ENCODE data around the gene C2orf81. TPM values are rescaled to one million over a fixed set of nuclear protein-coding genes. Genes with fewer than 3 reads are reported as not detected.
A peak's percentile ranks its signal among the peaks of the same experiment; 100 is the strongest.

The C2orf81 gene
- total and polyA plus RNA-seq, 10 of the 15 experiments (the other 5 are each of a cell fraction or from before 2014, with no cell fraction given): 0.10 to 9.8 (median 2.7) TPM

DNA sequence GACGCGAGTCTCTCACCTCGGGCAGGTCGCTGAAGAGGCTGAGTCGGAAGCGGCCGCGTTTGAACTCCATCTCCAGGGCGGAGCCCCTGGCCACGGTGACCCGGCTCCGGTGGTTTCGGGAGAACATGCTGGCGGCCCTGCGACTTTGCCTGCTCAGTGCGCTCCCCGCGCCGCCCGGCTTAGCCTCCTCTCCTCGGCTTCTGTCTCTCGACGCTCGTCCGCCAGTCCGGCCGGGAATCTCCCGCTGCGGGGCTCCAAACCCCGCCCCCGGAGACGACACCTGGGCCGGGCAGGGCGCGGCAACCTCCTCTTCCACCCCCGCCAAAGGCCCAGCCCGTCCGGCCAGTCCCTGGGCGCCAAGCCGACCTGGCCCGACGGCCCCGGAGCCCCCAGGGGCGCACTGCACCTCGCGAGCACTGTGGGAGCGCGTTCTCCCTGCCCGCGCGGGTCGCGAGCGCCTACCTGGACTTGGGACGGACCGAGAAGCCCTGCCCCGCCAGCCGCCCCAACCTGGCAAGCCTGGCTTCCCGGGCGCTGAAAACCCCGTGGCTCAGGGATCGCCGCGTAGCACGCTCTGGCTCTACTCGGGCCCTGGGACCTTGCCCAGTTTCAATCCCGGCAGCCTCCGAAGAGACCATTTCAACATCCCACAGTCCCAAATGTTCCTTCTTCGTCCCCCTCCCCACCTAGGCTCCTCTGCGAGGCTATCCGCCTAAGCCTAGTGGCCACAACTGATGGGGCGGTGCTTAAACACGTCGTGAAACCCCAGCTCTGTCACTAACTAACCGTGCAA lies 20.5 kb upstream of the C2orf81 start, which contains the start of gene RTKN:
Gene RTKN, minus strand, starts transcription at position 248 of the 793 bp plus-strand sequence. Its CDS starts 121 bp downstream, at position 127.
- Histone ChIP-seq H3K79me2 (ENCODE audit: control insufficient read depth, insufficient read depth, low read length) (no peaks in the 10 kb centered on the region; the same call in 1 of the 2 replicates), H3K4me2 (ENCODE audit: control insufficient read depth, insufficient read depth) (peak within 1 kb of the TSS; percentile 81), H4K20me1 (ENCODE audit: control insufficient read depth, insufficient read depth) (no peaks in the 10 kb centered on the region), H3K27me3 (replicated peaks in 1 of 2; ENCODE audit: control insufficient read depth in 2 of 2, insufficient read depth in 2 of 2, low read length in 1 of 2) (peaks cover 2 to 10% of the 10 kb centered on the region in 2 experiments; a peak in 3 of 4 replicates), H3K9me3 (replicated peaks; ENCODE audit: control insufficient read depth, insufficient read depth, low read length) (no peaks in the 10 kb centered on the region), H2AFZ (ENCODE audit: control insufficient read depth, low read depth, low read length) (peak within 1 kb of the TSS; percentile 89), H3K4me3 (no peak within 1 kb of the TSS), H3K4me1 (ENCODE audit: control insufficient read depth, insufficient read depth, low read length) (peaks cover 20% of the 10 kb centered on the region), H3K36me3 (ENCODE audit: control insufficient read depth in 2 of 2, insufficient read depth in 2 of 2, low read length in 1 of 2) (no peaks in the 10 kb centered on the region), H3K9ac (ENCODE audit: control insufficient read depth, insufficient read depth, low read length) (peak within 1 kb of the TSS; percentile 62; the same call in 1 of the 2 replicates), H3K27ac (ENCODE audit: control insufficient read depth, insufficient read depth) (no peak within 1 kb of the TSS)
- ChIA-PET CTCF (interaction anchor here (0.7 to 1.7 kb wide), 3 partner anchors 13 to 114 kb away, joined by 3 to 6 read pairs (median 3); partner anchors contain the start of gene INO80B), SMC1A (ENCODE audit: uncharacterized antibody, unreplicated experiment) (interaction anchor here (0.9 to 2.0 kb wide), 4 partner anchors 13 to 16 kb away, joined by 3 to 9 read pairs (median 6); partner anchors contain the start of genes INO80B and WBP1), RAD21 (ENCODE audit: unreplicated experiment) (no interaction called here), POLR2A (interaction anchor here (0.6 to 3.2 kb wide), 3 partner anchors 13 to 18 kb away, joined by 3 to 29 read pairs (median 16); partner anchors contain the start of genes INO80B and WBP1)
- intact Hi-C loops (cut with micrococcal nuclease; ENCODE audit: unreplicated experiment): no loop called here
- ATAC-seq: peak; percentile 27
- DNase-seq (ENCODE audit: low read depth, low spot score): no peak
- in situ Hi-C loops (cut with MboI): no loop called here
- WGBS (ENCODE audit: insufficient coverage, insufficient replicate concordance, low lambda C conversion rate, missing lambda C conversion rate): 36% methylated on average over 75 of the region's 75 CpGs
- BruUV-seq (replicated peaks): no TSS peak
- FAIRE-seq: no peak
- TF ChIP-seq SPI1 (IDR thresholded peaks at IDR 0.05; ENCODE audit: borderline replicate concordance, insufficient read depth, low read depth, low read length): no peak
- TF ChIP-seq, protein P1, sequence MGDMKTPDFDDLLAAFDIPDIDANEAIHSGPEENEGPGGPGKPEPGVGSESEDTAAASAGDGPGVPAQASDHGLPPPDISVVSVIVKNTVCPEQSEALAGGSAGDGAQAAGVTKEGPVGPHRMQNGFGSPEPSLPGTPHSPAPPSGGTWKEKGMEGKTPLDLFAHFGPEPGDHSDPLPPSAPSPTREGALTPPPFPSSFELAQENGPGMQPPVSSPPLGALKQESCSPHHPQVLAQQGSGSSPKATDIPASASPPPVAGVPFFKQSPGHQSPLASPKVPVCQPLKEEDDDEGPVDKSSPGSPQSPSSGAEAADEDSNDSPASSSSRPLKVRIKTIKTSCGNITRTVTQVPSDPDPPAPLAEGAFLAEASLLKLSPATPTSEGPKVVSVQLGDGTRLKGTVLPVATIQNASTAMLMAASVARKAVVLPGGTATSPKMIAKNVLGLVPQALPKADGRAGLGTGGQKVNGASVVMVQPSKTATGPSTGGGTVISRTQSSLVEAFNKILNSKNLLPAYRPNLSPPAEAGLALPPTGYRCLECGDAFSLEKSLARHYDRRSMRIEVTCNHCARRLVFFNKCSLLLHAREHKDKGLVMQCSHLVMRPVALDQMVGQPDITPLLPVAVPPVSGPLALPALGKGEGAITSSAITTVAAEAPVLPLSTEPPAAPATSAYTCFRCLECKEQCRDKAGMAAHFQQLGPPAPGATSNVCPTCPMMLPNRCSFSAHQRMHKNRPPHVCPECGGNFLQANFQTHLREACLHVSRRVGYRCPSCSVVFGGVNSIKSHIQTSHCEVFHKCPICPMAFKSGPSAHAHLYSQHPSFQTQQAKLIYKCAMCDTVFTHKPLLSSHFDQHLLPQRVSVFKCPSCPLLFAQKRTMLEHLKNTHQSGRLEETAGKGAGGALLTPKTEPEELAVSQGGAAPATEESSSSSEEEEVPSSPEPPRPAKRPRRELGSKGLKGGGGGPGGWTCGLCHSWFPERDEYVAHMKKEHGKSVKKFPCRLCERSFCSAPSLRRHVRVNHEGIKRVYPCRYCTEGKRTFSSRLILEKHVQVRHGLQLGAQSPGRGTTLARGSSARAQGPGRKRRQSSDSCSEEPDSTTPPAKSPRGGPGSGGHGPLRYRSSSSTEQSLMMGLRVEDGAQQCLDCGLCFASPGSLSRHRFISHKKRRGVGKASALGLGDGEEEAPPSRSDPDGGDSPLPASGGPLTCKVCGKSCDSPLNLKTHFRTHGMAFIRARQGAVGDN (IDR thresholded peaks at IDR 0.05): peak; percentile 77; the same call in 1 of the 2 replicates
- no peak for TF ChIP-seq RAD51 (IDR thresholded peaks at IDR 0.05)
- TF ChIP-seq FOXK2 (IDR thresholded peaks at IDR 0.05): no peak
- TF ChIP-seq POLR2A (IDR thresholded peaks at IDR 0.05; ENCODE audit: low read depth, low read length): no peak
- TF ChIP-seq IKZF2 (IDR thresholded peaks at IDR 0.05): no peak; a peak in 1 of 4 replicates
- TF ChIP-seq STAT1 (conservative IDR thresholded peaks at IDR 0.05): no peak
- no peak for TF ChIP-seq BCL11A (IDR thresholded peaks at IDR 0.05; ENCODE audit: low read depth, low read length)
- TF ChIP-seq RAD21 (IDR thresholded peaks at IDR 0.05; ENCODE audit: insufficient read depth, low read depth, low read length): no peak
- TF ChIP-seq, protein P2, sequence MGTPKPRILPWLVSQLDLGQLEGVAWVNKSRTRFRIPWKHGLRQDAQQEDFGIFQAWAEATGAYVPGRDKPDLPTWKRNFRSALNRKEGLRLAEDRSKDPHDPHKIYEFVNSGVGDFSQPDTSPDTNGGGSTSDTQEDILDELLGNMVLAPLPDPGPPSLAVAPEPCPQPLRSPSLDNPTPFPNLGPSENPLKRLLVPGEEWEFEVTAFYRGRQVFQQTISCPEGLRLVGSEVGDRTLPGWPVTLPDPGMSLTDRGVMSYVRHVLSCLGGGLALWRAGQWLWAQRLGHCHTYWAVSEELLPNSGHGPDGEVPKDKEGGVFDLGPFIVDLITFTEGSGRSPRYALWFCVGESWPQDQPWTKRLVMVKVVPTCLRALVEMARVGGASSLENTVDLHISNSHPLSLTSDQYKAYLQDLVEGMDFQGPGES (IDR thresholded peaks at IDR 0.05): no peak
- TF ChIP-seq, protein P3, sequence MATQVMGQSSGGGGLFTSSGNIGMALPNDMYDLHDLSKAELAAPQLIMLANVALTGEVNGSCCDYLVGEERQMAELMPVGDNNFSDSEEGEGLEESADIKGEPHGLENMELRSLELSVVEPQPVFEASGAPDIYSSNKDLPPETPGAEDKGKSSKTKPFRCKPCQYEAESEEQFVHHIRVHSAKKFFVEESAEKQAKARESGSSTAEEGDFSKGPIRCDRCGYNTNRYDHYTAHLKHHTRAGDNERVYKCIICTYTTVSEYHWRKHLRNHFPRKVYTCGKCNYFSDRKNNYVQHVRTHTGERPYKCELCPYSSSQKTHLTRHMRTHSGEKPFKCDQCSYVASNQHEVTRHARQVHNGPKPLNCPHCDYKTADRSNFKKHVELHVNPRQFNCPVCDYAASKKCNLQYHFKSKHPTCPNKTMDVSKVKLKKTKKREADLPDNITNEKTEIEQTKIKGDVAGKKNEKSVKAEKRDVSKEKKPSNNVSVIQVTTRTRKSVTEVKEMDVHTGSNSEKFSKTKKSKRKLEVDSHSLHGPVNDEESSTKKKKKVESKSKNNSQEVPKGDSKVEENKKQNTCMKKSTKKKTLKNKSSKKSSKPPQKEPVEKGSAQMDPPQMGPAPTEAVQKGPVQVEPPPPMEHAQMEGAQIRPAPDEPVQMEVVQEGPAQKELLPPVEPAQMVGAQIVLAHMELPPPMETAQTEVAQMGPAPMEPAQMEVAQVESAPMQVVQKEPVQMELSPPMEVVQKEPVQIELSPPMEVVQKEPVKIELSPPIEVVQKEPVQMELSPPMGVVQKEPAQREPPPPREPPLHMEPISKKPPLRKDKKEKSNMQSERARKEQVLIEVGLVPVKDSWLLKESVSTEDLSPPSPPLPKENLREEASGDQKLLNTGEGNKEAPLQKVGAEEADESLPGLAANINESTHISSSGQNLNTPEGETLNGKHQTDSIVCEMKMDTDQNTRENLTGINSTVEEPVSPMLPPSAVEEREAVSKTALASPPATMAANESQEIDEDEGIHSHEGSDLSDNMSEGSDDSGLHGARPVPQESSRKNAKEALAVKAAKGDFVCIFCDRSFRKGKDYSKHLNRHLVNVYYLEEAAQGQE (IDR thresholded peaks at IDR 0.05; ENCODE audit: low read depth, low read length): no peak
